Pericardium fibroblast (primary cell): ENCODE measurements around the gene SERTAD2. TPM values are rescaled to one million over a fixed set of nuclear protein-coding genes. Genes with fewer than 3 reads are reported as not detected.

Experiments
- total RNA-seq: library from RNA; depleted of rRNA; stranded (reverse); fragments of >200 nt; gene quantifications from 2 replicates; pipeline ENCODE4 v1.2.3, GENCODE V29; 2015

The SERTAD2 gene
- total RNA-seq: 6.2 TPM in 2 replicates

DNA sequence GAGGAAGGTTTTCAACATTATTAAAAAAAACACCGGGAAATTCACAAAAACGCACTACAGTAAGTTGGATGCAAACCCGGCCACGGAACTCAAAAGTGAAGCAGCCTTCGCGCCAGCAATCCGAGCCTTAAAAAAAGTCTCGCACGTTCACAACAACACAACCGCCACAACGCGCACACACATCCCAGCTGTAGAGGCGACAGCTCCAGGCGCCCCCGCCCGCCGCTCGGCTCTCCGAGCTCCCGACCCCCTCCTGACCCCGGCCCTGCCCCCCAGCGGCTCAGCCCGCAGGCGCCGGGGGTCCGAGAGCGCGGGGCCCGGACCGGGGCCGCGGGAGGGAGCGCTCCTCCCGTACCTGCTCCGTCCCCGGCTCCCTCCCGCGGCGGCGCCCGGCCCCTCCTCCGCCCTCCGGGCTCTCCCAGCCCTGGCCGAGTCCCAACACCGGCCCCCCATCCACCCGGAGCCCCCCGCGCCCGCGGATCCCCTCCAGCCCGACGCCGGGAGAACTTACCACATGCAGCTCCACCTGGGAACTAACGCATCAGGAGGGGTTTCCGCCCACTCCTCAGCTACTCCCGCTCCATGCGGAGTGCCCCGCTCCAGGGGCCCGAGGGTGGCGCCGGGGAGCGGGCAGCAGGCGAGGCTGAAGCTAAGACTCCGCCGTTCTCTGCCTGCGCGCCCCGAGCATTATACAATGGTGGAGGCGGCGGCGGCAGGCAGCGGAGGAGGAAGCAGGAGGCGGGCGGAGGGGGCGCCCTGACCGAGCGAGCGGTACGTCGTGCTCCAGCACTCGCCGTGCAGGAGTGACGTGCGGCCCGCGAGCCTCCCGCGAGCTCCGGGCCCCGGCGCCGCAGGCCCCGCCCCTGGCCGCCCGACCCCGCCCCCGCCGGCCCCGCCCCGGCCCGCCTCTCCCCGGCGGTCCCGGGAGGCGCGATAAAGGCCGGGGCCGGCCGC lies at the start of gene SERTAD2:
Gene SERTAD2, minus strand, starts transcription at position 805 of the 954 bp plus-strand sequence. CDS start 17,042 bp downstream, outside the sequence.

Other genes starting within 250 kb of the SERTAD2 start
- gene LGALSL, start 199.8 kb downstream of the SERTAD2 start, total RNA-seq: 0.77 and 7.4 TPM in 2 replicates
- gene AFTPH, start 129.6 kb downstream of the SERTAD2 start, total RNA-seq: 12.8 and 18.1 TPM in 2 replicates